SKM-1 treated with dmso at 0.1 percent for 144 hours (cell line): ENCODE data around the gene HRC.

Experiments used
- DNase-seq: peaks from one replicate; lab custom pipeline; 2025; ENCODE audit not compliant: unreplicated experiment; lab: John Stamatoyannopoulos, UW

The HRC gene

DNA sequence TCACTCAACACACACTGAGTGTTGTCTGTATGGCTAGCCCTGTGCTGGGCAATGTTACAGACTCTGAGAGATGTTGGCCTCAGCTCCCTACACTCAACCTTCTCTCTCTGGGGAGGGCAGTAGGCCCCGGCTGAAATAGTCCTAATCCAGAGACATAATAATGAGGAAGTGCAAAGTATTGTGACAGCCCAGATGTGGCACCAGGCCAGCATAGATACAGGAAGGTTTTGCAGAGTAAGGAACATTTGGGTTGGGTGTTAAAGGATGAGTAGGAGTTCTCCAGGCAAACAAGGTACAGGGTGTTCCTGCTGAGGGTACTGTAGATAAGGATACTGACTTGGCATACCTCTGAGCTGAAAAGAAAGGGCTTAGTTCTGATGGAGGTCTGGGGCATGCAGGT, 38.7 kb downstream of the HRC start:
- peak; percentile 11 for DNase-seq

DNA sequence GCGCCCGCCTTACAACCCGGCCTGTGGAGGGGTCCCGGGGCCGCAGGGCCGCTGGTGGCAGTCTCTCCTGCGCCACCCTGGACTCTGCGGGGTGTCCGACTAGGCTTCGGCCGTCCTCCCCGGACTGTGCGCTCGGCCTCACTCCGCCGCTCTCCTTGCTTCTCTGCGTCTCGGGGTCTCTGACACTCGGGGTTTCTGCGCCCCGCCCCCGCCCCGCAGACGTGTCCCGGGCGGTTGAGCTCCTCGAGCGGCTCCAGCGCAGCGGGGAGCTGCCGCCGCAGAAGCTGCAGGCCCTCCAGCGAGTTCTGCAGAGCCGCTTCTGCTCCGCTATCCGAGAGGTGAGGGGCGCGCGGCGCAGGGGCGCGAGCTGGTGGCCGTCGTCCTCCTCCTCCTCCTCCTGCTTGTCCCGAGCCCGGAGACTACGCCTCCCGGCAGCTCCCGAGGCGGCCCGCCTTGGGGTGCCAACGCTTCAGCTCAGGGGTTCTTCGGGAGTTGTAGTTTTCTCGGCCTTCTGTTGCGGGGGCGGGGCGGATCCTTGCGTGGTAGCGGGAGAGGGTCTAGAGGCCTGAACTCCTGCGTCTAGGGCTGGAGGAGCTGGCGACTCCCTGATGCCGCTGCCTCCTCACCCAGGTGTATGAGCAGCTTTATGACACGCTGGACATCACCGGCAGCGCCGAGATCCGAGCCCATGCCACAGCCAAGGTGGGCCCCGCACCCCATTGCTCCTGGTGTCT, 40.4 kb downstream of the HRC start:
- no peak for DNase-seq

DNA sequence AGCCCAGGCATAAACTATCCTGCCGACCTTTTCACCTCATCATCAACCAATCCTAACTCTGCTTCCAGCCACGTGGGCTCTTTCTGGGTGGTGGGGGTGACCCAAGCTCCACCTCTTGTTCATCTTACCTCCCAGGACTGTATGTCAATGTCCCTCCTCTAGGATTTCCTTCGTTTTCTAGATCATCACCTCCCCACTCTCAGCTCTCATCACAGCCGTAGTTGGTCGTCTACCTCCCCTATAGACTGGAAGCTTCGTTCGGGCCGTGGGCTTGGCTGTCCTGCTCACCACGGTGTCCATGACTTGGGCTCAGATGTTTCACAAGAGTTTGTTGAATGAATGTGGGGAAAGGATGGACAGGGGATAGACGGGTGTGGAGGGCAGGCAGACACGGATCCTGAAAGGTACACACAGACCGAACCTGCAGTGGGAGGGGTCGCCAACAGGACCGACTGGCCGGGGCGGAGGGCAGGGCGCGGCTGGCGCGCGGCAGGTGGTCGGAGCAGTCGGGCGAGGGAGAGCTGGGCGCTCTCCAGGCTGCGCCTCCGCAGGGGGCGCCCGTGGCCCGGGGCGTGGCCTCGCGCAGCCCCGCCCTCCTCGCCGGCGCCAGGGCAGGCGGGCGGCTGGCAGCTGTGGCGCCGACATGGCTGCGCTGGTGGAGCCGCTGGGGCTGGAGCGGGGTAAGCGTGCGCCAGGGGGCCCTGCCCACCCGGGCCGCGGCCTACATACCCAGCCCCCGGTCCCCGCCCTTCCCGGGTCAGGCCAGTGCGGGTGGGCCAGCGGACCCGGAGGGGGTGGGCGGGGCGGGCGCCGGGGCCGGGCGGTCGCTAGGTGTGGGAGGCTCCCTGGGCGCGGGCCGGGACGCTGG, 41.2 kb downstream of the HRC start, which contains the start of gene LIN7B:
Gene LIN7B, plus strand, starts transcription at position 609 of the 868 bp plus-strand sequence. Its CDS starts 35 bp downstream, at position 644.
- DNase-seq: peak; percentile 16

DNA sequence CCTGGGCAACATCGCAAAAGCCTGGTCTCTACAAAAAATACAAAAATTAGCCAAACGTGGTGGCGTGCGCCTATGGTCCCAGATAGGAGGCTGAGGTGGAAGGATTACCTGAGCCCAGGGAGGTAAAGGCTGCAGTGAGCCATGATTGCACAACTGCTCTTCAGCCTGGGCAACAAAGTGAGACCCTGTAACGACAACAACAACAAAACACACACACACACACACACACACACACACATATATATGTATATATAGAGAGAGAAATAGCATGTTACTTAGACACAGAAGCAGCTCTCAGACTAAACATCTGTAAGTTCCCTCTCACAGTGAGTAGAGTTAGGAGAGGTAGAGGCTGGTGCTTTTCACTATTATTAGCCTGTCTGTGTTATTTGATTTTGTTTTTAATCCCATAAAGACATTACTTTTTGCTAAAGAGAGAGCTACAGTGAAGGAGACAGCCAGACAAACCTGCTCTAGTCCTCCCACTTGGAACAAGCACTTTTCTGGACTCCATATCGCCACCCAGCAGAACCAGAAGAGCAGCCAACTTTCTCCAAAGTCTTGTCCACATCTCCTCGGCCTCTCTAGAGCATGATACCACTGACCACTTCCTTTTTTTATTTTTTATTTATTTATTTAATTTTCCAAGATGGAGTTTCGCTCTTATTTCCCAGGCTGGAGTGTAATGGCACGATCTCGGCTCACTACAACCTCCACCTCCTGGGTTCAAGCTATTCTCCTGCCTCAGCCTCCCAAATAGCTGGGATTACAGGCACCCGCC, 43.8 kb downstream of the HRC start:
- DNase-seq: no peak

DNA sequence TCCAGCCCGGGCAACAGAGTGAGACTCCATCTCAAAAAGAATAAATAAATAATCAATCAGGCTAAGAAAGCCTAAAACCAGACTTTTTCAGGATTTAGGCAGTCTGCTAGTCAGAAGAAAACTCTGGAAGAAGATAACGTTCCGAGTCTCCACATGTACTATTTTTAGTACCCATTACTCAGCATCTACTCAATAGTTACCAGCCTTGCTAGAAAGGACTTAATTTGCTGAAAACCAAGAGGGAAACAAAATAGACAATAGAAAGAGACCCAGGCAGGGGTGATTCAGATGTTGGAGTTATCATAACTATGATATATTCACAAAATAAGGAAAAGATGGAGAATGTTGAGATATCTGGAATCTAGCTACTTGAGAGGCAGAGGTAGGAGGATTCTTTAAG, 44.6 kb downstream of the HRC start:
- no peak for DNase-seq

DNA sequence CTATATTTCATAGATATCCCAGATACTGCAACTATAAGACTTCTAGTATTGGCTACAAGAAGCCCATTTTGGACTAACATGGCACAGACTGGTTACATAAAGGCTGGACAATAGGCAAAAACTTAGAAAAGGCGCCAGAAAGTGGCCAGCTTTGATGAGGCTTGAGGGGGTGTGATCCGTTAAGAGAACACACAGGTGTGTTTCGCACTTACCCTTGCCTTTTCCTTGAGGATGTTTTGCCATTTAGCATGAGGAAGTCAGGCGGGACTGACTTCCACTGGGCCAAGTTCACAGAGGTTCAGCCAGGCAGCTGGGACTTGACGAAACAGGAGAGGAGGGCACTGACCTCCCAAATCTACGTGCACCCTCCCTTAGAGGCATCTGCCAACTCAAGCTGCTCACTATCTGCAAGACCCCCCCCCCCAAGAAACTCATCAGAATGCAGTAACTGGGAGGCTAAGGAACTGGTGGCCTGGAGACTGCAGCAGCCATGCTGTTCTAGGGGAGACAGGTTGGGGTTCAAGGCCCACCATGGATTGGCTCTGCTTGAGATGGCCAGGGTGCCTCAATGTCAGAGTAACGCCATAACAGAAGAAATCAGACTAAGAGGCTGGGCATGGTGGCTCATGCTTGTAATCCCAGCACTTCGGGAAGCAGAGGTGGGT, 45.5 kb downstream of the HRC start:
- no peak for DNase-seq

DNA sequence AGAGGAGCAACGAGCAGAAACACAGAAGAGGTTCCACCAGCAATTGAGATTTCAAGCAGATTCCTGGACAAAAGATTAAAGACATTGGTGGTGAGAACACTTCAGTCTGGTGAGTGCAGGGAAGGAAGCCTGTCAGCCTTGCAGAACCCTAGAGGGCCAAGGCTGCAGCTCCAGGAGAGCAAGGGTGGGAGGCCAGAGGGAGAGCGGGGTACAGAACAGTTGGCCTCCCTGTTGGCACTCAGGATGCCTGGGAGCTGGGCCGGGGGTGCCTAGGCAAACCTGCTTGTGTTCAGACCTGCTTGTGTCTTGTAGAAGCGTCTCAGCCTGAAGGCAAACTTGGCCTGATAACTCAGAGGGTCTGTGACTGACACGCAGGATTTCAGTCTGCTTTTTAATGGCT, 46.1 kb downstream of the HRC start:
- DNase-seq: no peak

DNA sequence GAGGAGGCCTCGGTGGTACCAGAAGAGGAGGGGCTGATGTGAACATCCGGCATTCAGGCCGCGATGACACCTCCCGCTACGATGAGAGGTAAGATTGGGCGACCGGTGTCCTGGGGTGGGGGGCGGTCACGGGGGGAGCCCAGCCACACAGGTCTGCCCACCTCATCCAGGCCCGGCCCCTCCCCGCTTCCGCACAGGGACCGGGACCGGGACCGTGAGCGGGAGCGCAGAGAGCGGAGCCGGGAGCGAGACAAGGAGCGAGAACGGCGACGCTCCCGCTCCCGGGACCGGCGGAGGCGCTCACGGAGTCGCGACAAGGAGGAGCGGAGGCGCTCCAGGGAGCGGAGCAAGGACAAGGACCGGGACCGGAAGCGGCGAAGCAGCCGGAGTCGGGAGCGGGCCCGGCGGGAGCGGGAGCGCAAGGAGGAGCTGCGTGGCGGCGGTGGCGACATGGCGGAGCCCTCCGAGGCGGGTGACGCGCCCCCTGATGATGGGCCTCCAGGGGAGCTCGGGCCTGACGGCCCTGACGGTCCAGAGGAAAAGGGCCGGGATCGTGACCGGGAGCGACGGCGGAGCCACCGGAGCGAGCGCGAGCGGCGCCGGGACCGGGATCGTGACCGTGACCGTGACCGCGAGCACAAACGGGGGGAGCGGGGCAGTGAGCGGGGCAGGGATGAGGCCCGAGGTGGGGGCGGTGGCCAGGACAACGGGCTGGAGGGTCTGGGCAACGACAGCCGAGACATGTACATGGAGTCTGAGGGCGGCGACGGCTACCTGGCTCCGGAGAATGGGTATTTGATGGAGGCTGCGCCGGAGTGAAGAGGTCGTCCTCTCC, 47.4 kb downstream of the HRC start:
- DNase-seq: no peak

DNA sequence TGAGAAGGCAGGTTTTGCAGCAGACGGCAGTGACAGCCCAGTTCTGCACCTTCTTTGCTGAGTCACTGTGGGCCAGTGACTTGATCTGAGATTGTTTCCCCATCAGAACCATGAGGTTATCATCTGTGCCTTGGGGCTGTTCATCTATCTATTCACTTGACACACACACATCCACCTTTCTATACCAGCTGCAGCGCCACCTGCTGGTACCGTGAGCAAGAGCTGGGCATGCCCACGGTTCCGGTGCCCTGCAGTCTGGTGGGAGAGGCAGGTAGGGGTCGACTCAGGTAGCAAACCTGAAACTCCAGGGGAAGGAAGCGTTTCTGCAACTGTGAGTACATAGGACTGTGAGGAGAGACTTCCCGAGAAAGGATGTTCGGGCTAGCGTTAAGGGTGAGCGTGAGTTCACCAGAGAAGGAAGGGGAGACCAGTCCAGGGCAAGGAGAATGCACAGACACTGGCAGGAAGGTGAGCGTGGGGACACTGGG, 48.5 kb downstream of the HRC start:
- no peak for DNase-seq

- no peak for DNase-seq
Measured at GRCh38 chr19:49104229-49104864, 50.8 kb downstream of the HRC start.

DNA sequence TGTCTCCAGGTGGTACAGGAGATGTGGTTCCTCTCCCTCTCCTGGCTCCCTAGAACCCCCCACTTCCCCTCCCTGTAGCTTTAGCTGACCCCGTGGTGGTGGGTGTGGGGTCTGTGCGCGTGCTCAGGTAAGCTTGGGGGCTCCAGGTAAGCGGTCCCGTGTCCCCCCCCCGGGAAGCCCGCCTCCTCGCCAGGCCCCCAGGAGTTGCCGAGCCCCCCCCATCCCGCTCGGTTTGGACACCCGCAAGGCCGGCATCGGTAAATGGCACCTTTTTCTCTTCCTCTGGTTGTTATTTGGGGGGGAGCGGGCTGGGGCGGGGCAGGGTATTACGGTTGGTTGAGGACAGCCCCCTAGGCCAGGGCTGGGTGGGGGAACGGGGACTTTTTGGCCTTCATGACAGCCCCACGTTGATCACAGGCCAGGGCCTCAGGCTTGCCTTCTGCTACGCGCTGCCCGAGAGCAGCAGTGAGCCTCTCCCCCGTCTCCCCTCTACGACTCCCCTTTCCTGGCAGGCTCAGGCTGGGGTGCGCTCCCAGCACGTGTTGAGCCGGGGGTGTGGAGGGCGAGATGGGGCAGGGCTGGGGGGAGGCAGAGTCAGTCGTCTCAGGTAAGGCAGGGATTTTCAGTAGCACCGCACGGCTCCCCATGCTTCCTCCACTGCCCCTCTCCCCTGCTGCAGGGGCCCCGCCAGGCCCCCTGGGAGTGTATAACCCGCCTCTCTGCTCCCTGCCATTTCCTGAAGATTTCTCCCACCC, 51.7 kb downstream of the HRC start:
- DNase-seq: no peak

DNA sequence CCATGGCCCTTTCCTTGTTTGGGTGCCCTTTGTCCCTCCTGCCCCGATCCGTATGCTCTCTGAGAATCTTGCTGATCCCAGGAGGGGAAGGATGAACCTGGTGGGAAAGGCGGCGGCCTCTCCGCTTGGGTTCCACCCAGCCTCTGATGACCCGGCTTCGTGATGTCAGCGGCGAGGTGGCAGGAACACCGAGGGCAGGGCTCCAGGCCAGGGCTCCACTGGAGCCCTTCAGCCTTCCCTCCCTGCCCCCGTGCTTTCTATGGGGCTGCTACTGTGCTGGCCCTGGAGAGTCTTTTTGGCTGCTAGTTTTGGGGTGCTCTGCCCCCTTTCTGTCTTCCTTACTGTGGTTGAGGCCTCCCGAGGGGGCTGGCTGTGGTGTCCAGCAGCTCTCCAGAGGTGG, 52.9 kb downstream of the HRC start:
- DNase-seq: no peak
